A673 (cell line): ENCODE measurements around the gene FOXO4.

Experiments used
- EZH2 ChIP-seq: fragments of 200-600 bp; sonication (generic); IDR thresholded peaks from 2 replicates; pipeline ENCODE4 v1.6.1; 2017; ENCODE audit warnings: borderline replicate concordance, low read depth, mild to moderate bottlenecking, mixed read lengths, antibody characterized with exemption, low read length; ENCODE audit not compliant: poor library complexity, severe bottlenecking
- TF ChIP-seq, protein P1 (sequence below): fragments of 300-800, 200-600 bp; sonication (generic); conservative IDR thresholded peaks from 2 replicates; pipeline ENCODE4 v1.5.1; 2017; ENCODE audit warnings: low read depth, mild to moderate bottlenecking, antibody characterized with exemption, low read length, moderate library complexity, mixed read lengths

DNA sequence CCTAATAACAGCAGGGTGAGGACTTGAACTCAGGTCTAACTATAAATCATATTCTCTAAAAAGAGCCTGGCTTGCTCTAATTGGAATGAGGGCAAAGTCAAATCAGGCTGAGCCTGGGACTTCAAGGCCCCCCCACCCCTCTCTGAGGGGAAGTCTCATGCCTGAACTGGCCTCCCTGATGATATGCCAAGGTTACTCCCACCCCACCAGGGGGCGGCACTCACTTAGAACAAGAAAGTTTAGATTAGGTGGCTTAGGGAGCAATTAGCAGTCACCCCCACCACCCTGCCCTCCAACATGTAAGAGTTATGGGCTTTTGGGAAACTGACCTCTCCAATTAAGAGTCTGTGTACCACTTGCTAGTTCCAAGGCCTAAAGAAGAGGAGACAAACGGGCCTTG, 2.7 kb downstream of the FOXO4 start:
- TF ChIP-seq, protein P1, sequence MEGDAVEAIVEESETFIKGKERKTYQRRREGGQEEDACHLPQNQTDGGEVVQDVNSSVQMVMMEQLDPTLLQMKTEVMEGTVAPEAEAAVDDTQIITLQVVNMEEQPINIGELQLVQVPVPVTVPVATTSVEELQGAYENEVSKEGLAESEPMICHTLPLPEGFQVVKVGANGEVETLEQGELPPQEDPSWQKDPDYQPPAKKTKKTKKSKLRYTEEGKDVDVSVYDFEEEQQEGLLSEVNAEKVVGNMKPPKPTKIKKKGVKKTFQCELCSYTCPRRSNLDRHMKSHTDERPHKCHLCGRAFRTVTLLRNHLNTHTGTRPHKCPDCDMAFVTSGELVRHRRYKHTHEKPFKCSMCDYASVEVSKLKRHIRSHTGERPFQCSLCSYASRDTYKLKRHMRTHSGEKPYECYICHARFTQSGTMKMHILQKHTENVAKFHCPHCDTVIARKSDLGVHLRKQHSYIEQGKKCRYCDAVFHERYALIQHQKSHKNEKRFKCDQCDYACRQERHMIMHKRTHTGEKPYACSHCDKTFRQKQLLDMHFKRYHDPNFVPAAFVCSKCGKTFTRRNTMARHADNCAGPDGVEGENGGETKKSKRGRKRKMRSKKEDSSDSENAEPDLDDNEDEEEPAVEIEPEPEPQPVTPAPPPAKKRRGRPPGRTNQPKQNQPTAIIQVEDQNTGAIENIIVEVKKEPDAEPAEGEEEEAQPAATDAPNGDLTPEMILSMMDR, result peak; percentile 63
- TF ChIP-seq EZH2, result no peak
